ENCODE data around the gene REPS2.

Gene REPS2

GRCh38 chrX:17032351-17032750 lies 85.9 kb downstream of the REPS2 start:
- DNase-seq (ENCODE audit: low read depth), result peak; percentile 95
- TF ChIP-seq CTCF (conservative IDR thresholded peaks at IDR 0.05; ENCODE audit: low read depth, low read length), result no peak
- H3K4me3 ChIP-seq (ENCODE audit: low read length), result no peak overlapping the region

- DNase-seq (ENCODE audit: low read depth), result no peak
- no peak for TF ChIP-seq CTCF (conservative IDR thresholded peaks at IDR 0.05; ENCODE audit: low read depth, low read length)
- no peak overlapping the region for H3K4me3 ChIP-seq (ENCODE audit: low read length)
Observed at GRCh38 chrX:17033225-17033624, 86.8 kb downstream of the REPS2 start.

GRCh38 chrX:17035111-17035510 lies 88.7 kb downstream of the REPS2 start:
- DNase-seq (ENCODE audit: low read depth), result no peak
- no peak overlapping the region for H3K4me3 ChIP-seq (ENCODE audit: low read length)
- TF ChIP-seq CTCF (conservative IDR thresholded peaks at IDR 0.05; ENCODE audit: low read depth, low read length), result no peak

- no peak for DNase-seq (ENCODE audit: low read depth)
- no peak overlapping the region for H3K4me3 ChIP-seq (ENCODE audit: low read length)
- TF ChIP-seq CTCF (conservative IDR thresholded peaks at IDR 0.05; ENCODE audit: low read depth, low read length), result no peak
Observed at GRCh38 chrX:17036171-17036961, 89.9 kb downstream of the REPS2 start.

GRCh38 chrX:17038277-17038676 lies 91.8 kb downstream of the REPS2 start:
- TF ChIP-seq CTCF (conservative IDR thresholded peaks at IDR 0.05; ENCODE audit: low read depth, low read length), result no peak

GRCh38 chrX:17038681-17039161 lies 92.3 kb downstream of the REPS2 start:
- no peak for DNase-seq (ENCODE audit: low read depth)
- no peak for TF ChIP-seq CTCF (conservative IDR thresholded peaks at IDR 0.05; ENCODE audit: low read depth, low read length)
- H3K4me3 ChIP-seq (ENCODE audit: low read length), result no peak overlapping the region

More at GRCh38 chrX:17038277-17038676, 91.8 kb downstream of the REPS2 start:
- DNase-seq (ENCODE audit: low read depth), result no peak
- no peak overlapping the region for H3K4me3 ChIP-seq (ENCODE audit: low read length)

- peak; percentile 26 for DNase-seq (ENCODE audit: low read depth)
- H3K4me3 ChIP-seq (ENCODE audit: low read length), result no peak overlapping the region
Observed at GRCh38 chrX:17039826-17040225, 93.4 kb downstream of the REPS2 start.

More at GRCh38 chrX:17039826-17040225, 93.4 kb downstream of the REPS2 start:
- no peak for TF ChIP-seq CTCF (conservative IDR thresholded peaks at IDR 0.05; ENCODE audit: low read depth, low read length)

Measured in retinal pigment epithelial cell (primary cell).